ENCODE data around the gene PTGES3.

PTGES3 gene

GRCh38 chr12:56631790-56632700 lies 56.0 kb downstream of the PTGES3 start:
- TF ChIP-seq, protein P1, sequence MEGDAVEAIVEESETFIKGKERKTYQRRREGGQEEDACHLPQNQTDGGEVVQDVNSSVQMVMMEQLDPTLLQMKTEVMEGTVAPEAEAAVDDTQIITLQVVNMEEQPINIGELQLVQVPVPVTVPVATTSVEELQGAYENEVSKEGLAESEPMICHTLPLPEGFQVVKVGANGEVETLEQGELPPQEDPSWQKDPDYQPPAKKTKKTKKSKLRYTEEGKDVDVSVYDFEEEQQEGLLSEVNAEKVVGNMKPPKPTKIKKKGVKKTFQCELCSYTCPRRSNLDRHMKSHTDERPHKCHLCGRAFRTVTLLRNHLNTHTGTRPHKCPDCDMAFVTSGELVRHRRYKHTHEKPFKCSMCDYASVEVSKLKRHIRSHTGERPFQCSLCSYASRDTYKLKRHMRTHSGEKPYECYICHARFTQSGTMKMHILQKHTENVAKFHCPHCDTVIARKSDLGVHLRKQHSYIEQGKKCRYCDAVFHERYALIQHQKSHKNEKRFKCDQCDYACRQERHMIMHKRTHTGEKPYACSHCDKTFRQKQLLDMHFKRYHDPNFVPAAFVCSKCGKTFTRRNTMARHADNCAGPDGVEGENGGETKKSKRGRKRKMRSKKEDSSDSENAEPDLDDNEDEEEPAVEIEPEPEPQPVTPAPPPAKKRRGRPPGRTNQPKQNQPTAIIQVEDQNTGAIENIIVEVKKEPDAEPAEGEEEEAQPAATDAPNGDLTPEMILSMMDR (conservative IDR thresholded peaks at IDR 0.05; ENCODE audit: low read length), result no peak
- peak overlapping the region; percentile 94 for H3K4me3 ChIP-seq (ENCODE audit: low read length)
- no peak for DNase-seq (ENCODE audit: low read depth)

- TF ChIP-seq, protein P1 (conservative IDR thresholded peaks at IDR 0.05; ENCODE audit: low read length), result no peak
- DNase-seq (ENCODE audit: low read depth), result peak; percentile 77
- H3K4me3 ChIP-seq (ENCODE audit: low read length), result peak within 1 kb of the TSS; percentile 94
Measured at GRCh38 chr12:56630180-56630632, 57.9 kb downstream of the PTGES3 start, which contains the start of gene BAZ2A. Gene BAZ2A (minus strand): TSS chr12:56630326. CDS start chr12:56617530, 12,796 bp downstream.

DNA sequence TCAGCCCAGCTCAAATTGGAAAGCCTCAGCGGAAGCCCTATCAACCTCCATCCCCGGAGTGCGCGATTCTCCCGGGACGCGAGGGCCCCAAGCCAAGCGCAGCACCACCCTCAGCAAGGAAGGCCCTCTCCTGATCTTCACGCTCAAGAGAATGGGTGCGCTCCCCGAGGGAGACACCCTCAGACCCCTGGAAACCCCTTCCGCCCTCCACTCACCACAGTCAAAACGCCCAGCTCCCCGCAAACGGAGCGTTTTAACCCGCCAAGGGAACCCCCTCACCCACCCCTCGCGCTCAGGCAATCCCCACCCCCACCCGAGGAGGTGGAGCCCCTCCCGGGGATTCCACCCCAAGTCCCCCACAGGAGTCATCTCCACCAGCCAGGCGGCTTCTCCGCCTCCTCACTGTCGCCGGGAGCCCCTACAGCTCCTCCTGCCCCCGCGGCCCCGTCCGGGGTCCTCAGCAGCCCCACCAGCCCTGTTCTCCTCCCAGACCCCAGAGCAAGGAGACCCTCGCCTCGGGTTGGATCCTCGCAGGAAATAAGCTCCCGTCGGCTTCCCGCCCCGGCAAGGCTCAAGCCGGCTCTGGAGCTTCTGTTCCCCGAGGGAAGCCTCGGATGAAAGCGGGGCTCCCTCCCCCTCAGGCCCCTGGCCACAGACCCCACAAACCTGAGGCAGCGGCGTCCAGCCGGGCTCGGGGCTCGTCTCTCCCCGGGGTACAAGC lies 58.5 kb downstream of the PTGES3 start:
- DNase-seq (ENCODE audit: low read depth), result no peak
- peak overlapping the region; percentile 94 for H3K4me3 ChIP-seq (ENCODE audit: low read length)
- TF ChIP-seq, protein P1 (conservative IDR thresholded peaks at IDR 0.05; ENCODE audit: low read length), result no peak

DNA sequence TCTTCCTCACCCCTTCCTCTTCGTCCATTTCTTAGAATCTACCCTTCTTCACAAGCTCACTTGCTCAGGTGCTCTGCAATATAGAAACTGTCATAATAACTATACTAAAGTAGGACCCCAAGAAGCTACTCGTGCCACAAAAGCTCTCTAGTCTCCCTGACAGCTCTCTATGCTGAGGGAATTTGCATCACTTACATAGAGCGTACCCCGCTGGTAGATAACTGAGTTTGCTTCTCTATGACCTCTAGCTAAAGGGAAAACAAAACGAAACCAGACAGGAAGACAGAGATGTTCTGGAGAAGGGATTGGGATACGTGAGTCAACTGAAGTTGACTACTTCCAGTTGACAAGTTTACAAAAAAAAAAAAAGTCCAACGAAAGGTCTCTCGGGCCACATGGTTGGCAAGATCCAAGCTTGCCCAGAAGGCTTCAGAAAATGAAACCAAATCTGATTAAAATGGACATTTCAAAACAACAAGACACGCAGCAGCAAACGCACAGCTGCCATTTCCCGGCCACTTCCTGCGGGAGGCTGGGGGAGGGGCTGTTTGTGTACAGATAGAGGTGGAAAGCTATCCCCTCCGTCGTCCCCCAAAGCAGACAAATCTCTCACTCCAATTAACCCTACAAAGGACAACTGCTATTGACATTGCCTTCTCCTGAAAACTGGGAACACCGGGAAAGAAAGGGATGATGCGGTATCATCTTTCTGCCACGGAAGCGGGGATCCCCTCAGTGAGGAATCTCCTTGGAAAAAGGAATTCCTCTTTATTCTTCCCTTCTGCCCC lies 59.2 kb downstream of the PTGES3 start:
- TF ChIP-seq, protein P1 (conservative IDR thresholded peaks at IDR 0.05; ENCODE audit: low read length), result no peak
- peak overlapping the region; percentile 94 for H3K4me3 ChIP-seq (ENCODE audit: low read length)
- peak; percentile 75 for DNase-seq (ENCODE audit: low read depth)

DNA sequence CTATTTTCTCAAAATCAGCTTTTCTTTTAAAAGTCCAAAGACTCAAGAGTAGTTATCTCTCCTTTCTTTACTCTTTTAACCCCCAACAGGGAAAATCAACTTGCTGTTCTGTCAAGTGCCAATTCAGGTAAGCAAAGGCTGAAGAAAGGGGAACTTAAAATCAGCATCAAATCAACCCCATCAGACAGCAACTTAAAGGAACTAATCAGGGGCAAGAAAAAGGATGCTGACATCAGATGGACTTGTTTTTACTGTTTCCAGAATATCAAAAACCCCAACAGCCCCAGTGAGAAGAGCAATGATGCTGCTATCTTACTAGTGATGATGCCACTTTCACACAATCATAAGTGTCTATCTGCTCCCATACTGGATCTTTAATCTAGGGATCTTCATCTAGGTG lies 61.4 kb downstream of the PTGES3 start:
- H3K4me3 ChIP-seq (ENCODE audit: low read length), result no peak overlapping the region
- DNase-seq (ENCODE audit: low read depth), result no peak
- TF ChIP-seq, protein P1 (conservative IDR thresholded peaks at IDR 0.05; ENCODE audit: low read length), result no peak

- H3K4me3 ChIP-seq (ENCODE audit: low read length), result no peak overlapping the region
- TF ChIP-seq, protein P1 (conservative IDR thresholded peaks at IDR 0.05; ENCODE audit: low read length), result no peak
Measured at GRCh38 chr12:56622535-56622934, 65.5 kb downstream of the PTGES3 start.

More at GRCh38 chr12:56622535-56622934, 65.5 kb downstream of the PTGES3 start:
- DNase-seq (ENCODE audit: low read depth), result no peak

Data from AG10803 (cell line).